ENCODE measurements around the gene CD27.

GRCh38 chr12:6469092-6469491 is 24.3 kb downstream of the CD27 start:
- TF ChIP-seq CTCF (IDR thresholded peaks at IDR 0.05) (no peak), POLR2A (IDR thresholded peaks at IDR 0.05) (no peak)

All from lower leg skin (tissue), 3 donors.